Erythroblast (primary cell): ENCODE results near the gene C1QTNF5.

Source experiments
- GATA1 ChIP-seq: IDR thresholded peaks from 2 replicates; pipeline ENCODE4 v1.6.1; 2011; ENCODE audit warnings: low read depth, mild to moderate bottlenecking, control low read depth, low read length, moderate library complexity
- POLR2A ChIP-seq: IDR thresholded peaks from 2 replicates; pipeline ENCODE4 v1.6.1; 2011; ENCODE audit warnings: mild to moderate bottlenecking, low read length

GRCh38 chr11:119316016-119316728 is 24.5 kb downstream of the C1QTNF5 start:
- no peak for TF ChIP-seq POLR2A
- TF ChIP-seq GATA1 = no peak
